Fibroblast of lung (primary cell): Measurements from ENCODE around the gene SPO11. TPM values are rescaled to one million over a fixed set of nuclear protein-coding genes. Genes with fewer than 3 reads are reported as not detected.

ENCODE experiments used
- DNase-seq, 2 donors: peaks; one replicate each; pipeline versions ENCODE4 v3.0.0 to v3.0.0-alpha.2; 2010; ENCODE audit warnings: low read depth in 2 of 2
- H2AFZ ChIP-seq: 2 replicates; pipeline ENCODE4 v1.5.1; 2012; ENCODE audit warnings: low read length, control low read depth, inconsistent platforms
- H3K27ac ChIP-seq: 2 replicates; pipeline ENCODE4 v1.5.1; 2011; ENCODE audit warnings: low read length, control low read depth; ENCODE audit not compliant: insufficient read depth
- H3K27me3 ChIP-seq: 2 replicates; pipeline ENCODE4 v1.5.1; 2011; ENCODE audit warnings: mild to moderate bottlenecking, low read length; ENCODE audit not compliant: control insufficient read depth, insufficient read depth
- H3K36me3 ChIP-seq: 2 replicates; pipeline ENCODE4 v1.5.1; 2011; ENCODE audit warnings: low read length; ENCODE audit not compliant: control insufficient read depth, insufficient read depth
- H3K4me1 ChIP-seq: 2 replicates; pipeline ENCODE4 v1.5.1; 2011; ENCODE audit warnings: low read length; ENCODE audit not compliant: control insufficient read depth, insufficient read depth; ENCODE audit errors: extremely low read depth
- H3K4me2 ChIP-seq: 2 replicates; pipeline ENCODE4 v1.5.1; 2011; ENCODE audit warnings: low read length, control low read depth; ENCODE audit not compliant: insufficient read depth; ENCODE audit errors: extremely low read depth
- H3K4me3 ChIP-seq, 4 experiments: fragments of 200-600 bp in 1 of 4; sonication (generic) in 1 of 4; replicated peaks in 1 of 4; 2 replicates each; pipeline ENCODE4 v1.5.1; 2011 to 2016; ENCODE audit warnings: low read length in 4 of 4, low read depth in 3 of 4, mild to moderate bottlenecking in 3 of 4, control low read depth in 2 of 4, inconsistent platforms in 1 of 4, mixed read lengths in 1 of 4; ENCODE audit not compliant: insufficient read depth in 1 of 4; ENCODE audit errors: control extremely low read depth in 1 of 4
- H3K79me2 ChIP-seq: 2 replicates; pipeline ENCODE4 v1.5.1; 2012; ENCODE audit warnings: mild to moderate bottlenecking, low read length, inconsistent platforms; ENCODE audit not compliant: control insufficient read depth, insufficient read depth
- H3K9ac ChIP-seq: 2 replicates; pipeline ENCODE4 v1.5.1; 2011; ENCODE audit warnings: mild to moderate bottlenecking, low read length, control low read depth; ENCODE audit not compliant: insufficient read depth
- H3K9me3 ChIP-seq: 2 replicates; pipeline ENCODE4 v1.5.1; 2012; ENCODE audit warnings: low read depth, low read length; ENCODE audit not compliant: control insufficient read depth, insufficient read depth
- H4K20me1 ChIP-seq: 2 replicates; pipeline ENCODE4 v1.5.1; 2011; ENCODE audit warnings: low read length; ENCODE audit not compliant: control insufficient read depth, insufficient read depth; ENCODE audit errors: extremely low read depth
- EZH2 ChIP-seq: IDR thresholded peaks from 2 replicates; pipeline ENCODE4 v1.5.1; 2012; ENCODE audit warnings: low read length, control low read depth, mild to moderate bottlenecking; ENCODE audit errors: missing control alignments
- polyA plus RNA-seq, 2 donors: library from polyadenylated mRNA; depleted of rRNA in 1 of 2; stranded (reverse) in 1 of 2; unstranded in 1 of 2; fragments of >200 nt; gene quantifications; 2 replicates each; pipeline ENCODE4 v1.2.1, GENCODE V29; 2011 to 2012; ENCODE audit warnings: missing spikeins in 1 of 2
- total RNA-seq: library from RNA; depleted of rRNA; stranded (reverse); fragments of >200 nt; gene quantifications from 2 replicates; pipeline ENCODE4 v1.2.1, GENCODE V29; 2014
- TF ChIP-seq, protein P1 (sequence below), 2 donors: IDR thresholded peaks in 1 of 2; conservative IDR thresholded peaks in 1 of 2; 1 replicate in 1 of 2; 2 replicates in 1 of 2; pipeline ENCODE4 v1.5.1; 2011 to 2012; ENCODE audit warnings: low read length in 2 of 2, control low read depth in 1 of 2, inconsistent platforms in 1 of 2, low read depth in 1 of 2, mild to moderate bottlenecking in 1 of 2

Gene SPO11
- total and polyA plus RNA-seq, 2 donors (not counting 1 experiment from before 2014, with no cell fraction given) = not detected

DNA sequence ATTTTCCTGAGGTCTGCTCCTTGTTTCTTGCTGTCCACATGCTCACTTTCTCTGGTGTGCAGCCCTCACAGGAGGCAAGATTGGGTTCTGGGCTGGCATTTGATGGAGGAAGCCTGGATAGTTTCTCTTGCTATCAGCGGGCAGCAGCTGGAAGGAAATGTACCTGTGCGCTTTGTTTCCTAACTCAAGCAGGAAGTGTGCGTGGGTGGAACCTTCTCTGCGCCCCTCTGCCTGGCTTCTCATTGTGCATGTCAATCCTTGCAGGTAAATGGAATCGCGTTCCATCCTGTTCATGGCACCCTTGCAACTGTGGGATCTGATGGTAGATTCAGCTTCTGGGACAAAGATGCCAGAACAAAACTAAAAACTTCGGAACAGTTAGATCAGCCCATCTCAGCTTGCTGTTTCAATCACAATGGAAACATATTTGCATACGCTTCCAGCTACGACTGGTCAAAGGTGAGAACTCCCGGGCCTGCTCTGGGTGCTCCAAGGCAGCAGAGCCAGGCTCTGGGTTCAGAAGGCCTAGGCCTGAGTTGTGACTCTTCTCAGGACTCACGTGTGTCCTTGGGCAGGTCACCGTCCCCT, 44.8 kb downstream of the SPO11 start:
- TF ChIP-seq, protein P1, sequence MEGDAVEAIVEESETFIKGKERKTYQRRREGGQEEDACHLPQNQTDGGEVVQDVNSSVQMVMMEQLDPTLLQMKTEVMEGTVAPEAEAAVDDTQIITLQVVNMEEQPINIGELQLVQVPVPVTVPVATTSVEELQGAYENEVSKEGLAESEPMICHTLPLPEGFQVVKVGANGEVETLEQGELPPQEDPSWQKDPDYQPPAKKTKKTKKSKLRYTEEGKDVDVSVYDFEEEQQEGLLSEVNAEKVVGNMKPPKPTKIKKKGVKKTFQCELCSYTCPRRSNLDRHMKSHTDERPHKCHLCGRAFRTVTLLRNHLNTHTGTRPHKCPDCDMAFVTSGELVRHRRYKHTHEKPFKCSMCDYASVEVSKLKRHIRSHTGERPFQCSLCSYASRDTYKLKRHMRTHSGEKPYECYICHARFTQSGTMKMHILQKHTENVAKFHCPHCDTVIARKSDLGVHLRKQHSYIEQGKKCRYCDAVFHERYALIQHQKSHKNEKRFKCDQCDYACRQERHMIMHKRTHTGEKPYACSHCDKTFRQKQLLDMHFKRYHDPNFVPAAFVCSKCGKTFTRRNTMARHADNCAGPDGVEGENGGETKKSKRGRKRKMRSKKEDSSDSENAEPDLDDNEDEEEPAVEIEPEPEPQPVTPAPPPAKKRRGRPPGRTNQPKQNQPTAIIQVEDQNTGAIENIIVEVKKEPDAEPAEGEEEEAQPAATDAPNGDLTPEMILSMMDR (conservative IDR thresholded peaks at IDR 0.05 in 1 of 2, IDR thresholded peaks at IDR 0.05 in 1 of 2; ENCODE audit: low read depth in 1 of 2, low read length in 2 of 2) = no peak
- TF ChIP-seq EZH2 = no peak
- H3K79me2 ChIP-seq = no peaks in the 10 kb centered on the region
- H3K36me3 ChIP-seq = peaks cover 32% of the 10 kb centered on the region

DNA sequence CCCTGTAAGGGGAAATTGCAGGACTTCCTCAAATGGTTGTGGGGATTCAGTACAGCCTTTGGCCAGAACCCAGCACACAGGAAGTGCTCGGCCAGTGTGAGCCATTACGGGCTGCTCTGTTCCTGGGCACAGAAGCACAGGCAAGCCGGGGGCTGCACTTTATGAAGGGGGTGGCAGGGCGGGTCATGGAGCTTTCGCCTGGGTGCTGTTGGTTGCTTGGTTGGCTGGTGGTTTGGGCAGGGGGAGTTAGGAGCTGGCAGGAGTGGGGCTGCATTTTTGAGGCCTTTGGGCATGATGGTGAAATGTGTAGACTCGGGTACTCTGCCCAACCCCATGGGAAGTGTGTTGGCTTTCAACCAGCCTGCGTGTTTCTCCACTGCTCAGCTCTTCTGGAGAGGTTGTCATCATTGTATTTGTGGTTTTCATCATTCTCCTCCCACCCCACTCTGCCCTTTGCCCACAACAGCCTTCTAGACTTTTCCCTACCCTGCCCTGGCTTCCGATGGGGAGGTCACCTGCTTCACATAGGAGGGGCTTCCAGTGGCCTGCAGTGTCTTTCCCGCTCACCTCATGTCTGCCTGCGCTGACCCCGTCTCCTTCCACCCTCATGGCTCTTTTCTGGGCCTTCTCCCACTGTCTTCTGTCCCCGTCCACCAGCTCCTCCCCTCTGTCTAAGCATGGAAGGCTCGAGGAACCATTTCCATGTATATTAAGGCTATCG, 45.5 kb downstream of the SPO11 start:
- H3K4me2 ChIP-seq = no peak overlapping the region
- no peak overlapping the region for H3K27ac ChIP-seq
- no peak overlapping the region for H2AFZ ChIP-seq
- H4K20me1 ChIP-seq = no peaks in the 10 kb centered on the region
- H3K4me3 ChIP-seq = no peak overlapping the region
- no peaks in the 10 kb centered on the region for H3K4me1 ChIP-seq
- peaks cover 27% of the 10 kb centered on the region for H3K36me3 ChIP-seq
- no peak overlapping the region for H3K9ac ChIP-seq
- TF ChIP-seq, protein P1 (conservative IDR thresholded peaks at IDR 0.05 in 1 of 2, IDR thresholded peaks at IDR 0.05 in 1 of 2; ENCODE audit: low read depth in 1 of 2, low read length in 2 of 2) = no peak
- no peak for TF ChIP-seq EZH2
- no peaks in the 10 kb centered on the region for H3K27me3 ChIP-seq
- DNase-seq = no peak
- H3K9me3 ChIP-seq = no peaks in the 10 kb centered on the region
- H3K79me2 ChIP-seq = no peaks in the 10 kb centered on the region

More for the DNA sequence above, 44.8 kb downstream of the SPO11 start:
- H4K20me1 ChIP-seq = no peaks in the 10 kb centered on the region
- DNase-seq = no peak
- H3K4me3 ChIP-seq = no peak overlapping the region
- no peaks in the 10 kb centered on the region for H3K9me3 ChIP-seq
- H3K9ac ChIP-seq = no peak overlapping the region
- no peak overlapping the region for H2AFZ ChIP-seq
- no peaks in the 10 kb centered on the region for H3K4me1 ChIP-seq
- H3K27ac ChIP-seq = no peak overlapping the region
- H3K4me2 ChIP-seq = no peak overlapping the region
- H3K27me3 ChIP-seq = no peaks in the 10 kb centered on the region

DNA sequence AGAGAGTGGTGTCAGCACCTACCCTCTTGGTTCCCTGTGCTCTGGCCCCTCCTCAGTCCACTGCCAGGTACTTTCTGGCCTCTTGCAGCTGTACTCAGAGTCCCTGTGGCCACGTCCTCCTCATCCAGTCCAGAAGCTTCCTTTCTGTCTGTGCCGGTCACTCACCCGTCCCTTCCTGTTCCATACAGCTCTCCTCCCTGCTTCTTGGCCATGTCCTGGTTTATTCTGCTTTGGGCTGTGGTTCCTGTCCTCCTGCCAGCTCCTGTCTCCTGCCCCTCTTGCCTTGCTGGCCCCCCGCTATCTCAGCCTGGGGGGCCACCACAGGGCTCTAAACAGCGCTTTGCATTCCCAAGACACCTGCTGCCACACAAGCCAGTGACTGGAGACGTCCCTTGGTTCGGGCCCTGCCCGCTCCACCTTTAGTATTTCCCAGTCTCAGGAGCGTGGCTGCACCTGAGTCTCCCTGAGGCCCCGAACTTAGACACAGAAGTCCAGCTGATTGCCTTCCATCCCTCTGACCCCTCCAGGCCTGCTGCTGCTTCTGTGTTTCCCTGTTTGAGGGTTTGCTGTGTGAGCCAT, 46.1 kb downstream of the SPO11 start:
- H3K27ac ChIP-seq = no peak overlapping the region
- H3K4me2 ChIP-seq = no peak overlapping the region
- no peak for DNase-seq
- TF ChIP-seq, protein P1 (conservative IDR thresholded peaks at IDR 0.05 in 1 of 2, IDR thresholded peaks at IDR 0.05 in 1 of 2; ENCODE audit: low read depth in 1 of 2, low read length in 2 of 2) = no peak
- TF ChIP-seq EZH2 = no peak
- H3K9me3 ChIP-seq = no peaks in the 10 kb centered on the region
- H3K79me2 ChIP-seq = no peaks in the 10 kb centered on the region
- H3K27me3 ChIP-seq = no peaks in the 10 kb centered on the region
- peaks cover 24% of the 10 kb centered on the region for H3K36me3 ChIP-seq
- no peak overlapping the region for H3K9ac ChIP-seq
- H4K20me1 ChIP-seq = no peaks in the 10 kb centered on the region
- no peaks in the 10 kb centered on the region for H3K4me1 ChIP-seq
- H2AFZ ChIP-seq = no peak overlapping the region
- no peak overlapping the region for H3K4me3 ChIP-seq
